ENCODE results near the gene NMS.

Gene NMS

GRCh38 chr2:100484390-100484789, 14.1 kb downstream of the NMS start:
- DNase-seq (ENCODE audit: low read depth in 2 of 2), result no peak

DNA sequence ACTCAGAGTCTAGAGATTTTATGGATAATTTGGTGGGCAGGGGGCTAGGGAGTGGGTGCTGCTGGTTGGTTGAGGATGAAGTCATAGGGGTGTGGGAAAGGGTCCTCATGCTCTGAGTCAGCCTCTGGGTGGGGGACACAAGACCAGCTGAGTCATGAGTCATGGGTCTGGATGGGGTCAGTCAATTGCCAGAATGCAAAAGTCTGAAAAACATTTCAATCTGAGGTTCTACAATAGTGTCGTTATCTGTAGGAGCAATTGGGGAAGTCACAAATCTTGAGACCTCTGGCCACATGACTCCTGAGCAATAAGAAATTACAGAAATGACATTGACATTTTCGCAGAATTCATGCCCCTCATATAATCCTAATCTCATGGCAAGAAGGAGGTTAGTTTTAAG, 15.1 kb downstream of the NMS start:
- DNase-seq (ENCODE audit: low read depth in 2 of 2), result no peak

DNA sequence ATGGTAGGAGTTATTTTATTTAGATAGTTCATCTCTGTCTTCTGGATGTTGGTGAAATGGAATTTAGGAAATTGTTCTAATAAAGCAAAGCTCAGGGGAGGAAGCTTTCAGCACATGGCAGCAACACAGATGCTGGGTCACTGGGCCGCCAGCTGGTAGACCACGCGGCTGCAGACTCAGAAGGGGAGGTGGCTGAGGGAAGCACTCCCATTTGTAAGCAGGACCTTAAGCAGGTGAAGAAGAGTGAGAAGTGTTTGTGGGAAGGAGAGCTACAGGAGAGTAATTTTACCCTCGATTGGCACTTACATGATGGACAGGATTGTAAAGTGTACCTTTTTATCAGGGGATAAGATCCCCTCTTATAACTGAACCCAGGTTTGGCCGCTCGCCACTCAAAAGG, 24.4 kb downstream of the NMS start:
- DNase-seq (ENCODE audit: low read depth in 2 of 2), result no peak

DNA sequence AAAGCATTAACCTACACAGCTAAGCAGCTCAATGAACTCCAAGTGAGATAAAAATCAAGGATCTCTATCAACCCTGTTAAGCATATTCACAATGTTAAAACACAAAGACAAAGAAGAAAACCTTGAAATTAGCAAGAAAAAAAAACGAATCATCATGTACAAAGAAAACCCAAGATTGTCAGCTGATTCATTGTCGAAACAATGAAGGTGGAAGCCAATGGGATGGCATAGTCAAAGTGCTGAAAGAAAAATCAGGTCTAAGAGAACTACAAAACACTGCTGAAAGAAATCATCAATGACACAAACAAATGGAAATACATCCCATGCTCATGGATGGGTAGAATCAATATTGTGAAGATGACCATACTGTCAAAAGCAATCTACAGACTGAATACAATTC, 32.5 kb downstream of the NMS start:
- DNase-seq (ENCODE audit: low read depth in 2 of 2), result no peak

DNA sequence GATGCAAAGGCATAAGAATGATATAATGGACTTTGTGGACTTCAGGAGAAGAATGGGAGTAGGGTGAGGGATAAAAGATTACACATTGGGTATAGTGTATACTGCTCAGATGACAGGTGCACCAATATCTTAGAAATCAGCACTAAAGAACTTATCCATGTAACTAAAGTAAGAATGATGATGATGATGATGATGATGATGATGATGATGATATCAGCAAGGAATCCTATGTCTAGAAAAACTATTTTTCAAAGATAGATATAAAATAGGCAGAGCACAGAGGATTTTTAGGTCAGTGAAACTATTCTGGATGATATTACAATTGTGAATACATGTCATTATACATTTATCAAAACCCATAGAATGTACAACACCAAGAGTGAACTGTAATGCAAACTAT, 34.3 kb downstream of the NMS start:
- no peak for DNase-seq (ENCODE audit: low read depth in 2 of 2)

GRCh38 chr2:100509066-100509465, 38.8 kb downstream of the NMS start:
- no peak for DNase-seq (ENCODE audit: low read depth in 2 of 2)

DNA sequence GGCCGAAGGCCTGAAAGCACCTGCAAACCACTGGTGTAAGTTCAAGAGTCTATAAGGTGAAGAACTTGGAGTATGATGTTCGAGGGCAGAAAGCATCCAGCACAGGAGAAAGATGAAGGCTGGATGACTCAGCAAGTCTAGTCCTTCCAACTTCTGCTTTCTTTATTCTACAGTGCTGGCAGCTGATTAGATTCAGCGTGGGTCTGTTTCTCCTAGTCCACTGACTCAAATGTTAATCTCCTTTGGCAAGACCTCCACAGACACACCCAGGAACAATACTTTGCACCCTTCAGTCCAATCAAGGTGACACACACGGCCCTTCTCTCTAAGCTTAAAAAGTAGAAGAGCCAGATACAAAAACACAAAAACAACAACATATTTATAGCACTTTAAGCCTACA, 43.4 kb downstream of the NMS start:
- DNase-seq (ENCODE audit: low read depth in 2 of 2), result no peak

DNA sequence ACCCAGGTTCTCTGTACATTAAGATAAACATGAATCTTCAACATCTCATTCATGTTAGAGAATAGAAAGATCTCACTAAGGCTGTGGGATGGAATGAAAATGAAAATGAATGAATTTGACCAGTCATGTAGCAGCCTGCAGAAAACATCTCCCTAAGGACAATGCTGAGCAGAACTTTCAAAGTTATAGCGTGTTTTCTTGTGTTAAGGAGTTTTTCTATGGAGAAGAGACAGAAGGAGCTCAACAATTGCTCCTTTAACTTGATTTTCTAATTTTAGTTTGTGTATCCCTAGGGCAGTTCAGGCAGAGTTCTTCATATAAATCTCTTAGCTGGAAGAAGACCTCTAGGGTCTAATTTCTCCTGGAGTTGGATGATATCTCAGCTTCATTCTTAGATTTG, 47.3 kb downstream of the NMS start:
- no peak for DNase-seq (ENCODE audit: low read depth in 2 of 2)

DNA sequence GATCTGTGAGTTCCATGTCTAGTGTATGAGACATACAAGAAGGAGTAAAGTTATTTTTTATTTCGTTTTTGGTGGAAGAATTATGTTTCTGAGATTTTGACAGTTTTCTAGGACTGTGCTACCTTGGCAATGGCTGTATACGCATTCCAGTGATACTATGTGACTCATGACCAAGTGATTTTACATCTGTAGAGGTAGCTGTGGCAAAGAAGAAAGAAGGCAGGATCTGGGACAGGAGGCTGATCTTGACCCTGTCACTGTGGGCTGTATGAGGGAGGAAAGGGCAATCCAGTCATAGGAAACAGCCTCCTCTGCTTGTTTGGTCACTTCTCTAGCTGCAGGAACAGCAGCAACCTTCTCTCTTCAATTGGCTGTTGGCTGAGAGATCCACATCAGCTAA, 48.5 kb downstream of the NMS start:
- no peak for DNase-seq (ENCODE audit: low read depth in 2 of 2)

GRCh38 chr2:100520224-100520623, 49.9 kb downstream of the NMS start:
- DNase-seq (ENCODE audit: low read depth in 2 of 2), result no peak

DNA sequence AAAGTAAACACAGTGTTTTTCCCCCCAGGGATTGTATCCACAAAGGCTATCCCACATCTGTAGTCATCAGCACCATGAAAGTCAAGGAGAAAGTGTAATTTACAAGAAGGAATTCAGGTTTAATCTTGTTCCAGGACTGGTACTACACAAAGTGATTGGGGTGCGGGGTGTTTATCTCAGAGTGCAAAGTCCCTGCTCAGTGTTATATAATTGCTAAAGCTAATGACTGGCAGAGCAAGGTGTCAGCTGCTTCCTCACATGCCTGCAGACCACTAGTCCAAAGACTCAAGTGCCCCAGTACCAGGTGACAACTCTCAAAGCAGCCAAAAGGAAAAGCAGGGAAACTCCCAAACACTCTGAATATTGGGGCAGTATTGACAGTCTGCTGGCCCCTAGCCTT, 52.1 kb downstream of the NMS start:
- no peak for DNase-seq (ENCODE audit: low read depth in 2 of 2)

- no peak for DNase-seq (ENCODE audit: low read depth in 2 of 2)
Measured at GRCh38 chr2:100524331-100524730, 54.0 kb downstream of the NMS start.

- DNase-seq (ENCODE audit: low read depth in 2 of 2), result no peak
Measured at GRCh38 chr2:100526868-100527267, 56.6 kb downstream of the NMS start.

DNA sequence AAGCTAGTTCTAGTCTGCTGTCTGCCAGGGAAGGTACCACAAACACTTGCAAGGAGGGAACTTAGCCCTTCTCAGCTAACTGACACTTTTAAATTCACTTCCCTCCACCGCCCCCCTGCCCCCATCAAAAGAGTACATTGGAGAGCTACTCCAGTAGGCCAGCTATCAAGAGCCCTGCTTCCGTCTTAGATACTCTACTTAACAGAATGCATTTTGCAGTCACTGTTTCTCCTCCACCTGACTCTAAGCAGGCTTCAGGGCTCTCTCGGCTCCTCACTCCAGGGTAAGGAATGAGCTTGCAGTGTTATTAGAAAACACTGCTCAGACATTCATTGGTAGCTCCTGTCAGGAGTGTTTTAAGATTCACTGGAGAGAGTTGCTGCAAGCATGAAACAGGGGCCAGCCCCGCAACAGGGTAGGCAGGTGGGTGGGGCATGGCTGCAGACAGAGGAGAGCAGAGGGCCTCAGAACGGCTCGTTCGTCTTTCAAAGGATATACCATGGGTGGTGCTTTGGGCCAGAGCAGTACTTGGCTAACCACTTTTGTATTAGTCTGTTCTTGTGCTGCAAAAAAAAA, 57.2 kb downstream of the NMS start:
- no peak for DNase-seq (ENCODE audit: low read depth in 2 of 2)

DNA sequence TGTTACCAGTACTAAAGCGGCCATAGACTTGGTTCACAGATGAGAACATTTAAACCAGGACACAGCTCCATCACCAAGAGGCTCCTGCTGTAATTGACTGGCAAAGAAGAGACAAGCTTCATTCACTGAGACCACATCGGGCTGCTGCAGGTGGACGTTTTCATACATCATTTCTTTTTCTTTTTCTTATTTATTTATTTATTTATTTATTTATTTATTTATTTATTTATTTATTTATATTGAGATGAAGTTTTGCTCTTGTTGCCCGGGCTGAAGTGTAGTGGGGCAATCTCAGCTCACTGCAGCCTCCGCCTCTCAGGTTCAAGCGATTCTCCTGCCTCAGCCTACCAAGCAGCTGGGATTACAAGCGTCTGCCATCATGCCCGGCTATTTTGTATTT, 58.9 kb downstream of the NMS start:
- DNase-seq (ENCODE audit: low read depth in 2 of 2), result no peak

- DNase-seq (ENCODE audit: low read depth in 2 of 2), result no peak
Measured at GRCh38 chr2:100529900-100530299, 59.6 kb downstream of the NMS start.

All from activated CD8-positive, alpha-beta memory T cell treated with anti-CD3 and anti-CD28 coated beads for 4 hours (primary cell).